GM21447 (cell line): Measurements from ENCODE around the gene EHF.

ENCODE experiments used
- ATAC-seq: cut with Tn5 transposase; IDR thresholded peaks from one replicate; pipeline ENCODE4 v1.9.1; 2021; ENCODE audit not compliant: unreplicated experiment

EHF gene

GRCh38 chr11:34643311-34643710 lies 22.4 kb downstream of the EHF start:
- ATAC-seq, result no peak

- no peak for ATAC-seq
These were observed 23.0 kb downstream of the EHF start for GRCh38 chr11:34643846-34644245.

- ATAC-seq, result no peak
These were observed 23.9 kb downstream of the EHF start for GRCh38 chr11:34644669-34645406.

GRCh38 chr11:34646431-34646830 lies 25.5 kb downstream of the EHF start:
- no peak for ATAC-seq

GRCh38 chr11:34647131-34647530 lies 26.2 kb downstream of the EHF start:
- no peak for ATAC-seq

- no peak for ATAC-seq
These were observed 26.6 kb downstream of the EHF start for GRCh38 chr11:34647532-34647931.

- ATAC-seq, result no peak
These were observed 27.1 kb downstream of the EHF start for GRCh38 chr11:34648036-34648435.

- no peak for ATAC-seq
These were observed 28.7 kb downstream of the EHF start for GRCh38 chr11:34649597-34649996.

- peak; percentile 92 for ATAC-seq
These were observed 29.6 kb downstream of the EHF start for GRCh38 chr11:34650528-34650927.

GRCh38 chr11:34651551-34651950 lies 30.7 kb downstream of the EHF start:
- no peak for ATAC-seq

GRCh38 chr11:34652191-34652973 lies 31.5 kb downstream of the EHF start:
- ATAC-seq, result no peak

- ATAC-seq, result no peak
These were observed 32.1 kb downstream of the EHF start for GRCh38 chr11:34653031-34653430.

GRCh38 chr11:34653851-34654482 lies 33.1 kb downstream of the EHF start:
- ATAC-seq, result no peak

GRCh38 chr11:34654483-34655334 lies 33.8 kb downstream of the EHF start:
- no peak for ATAC-seq

- ATAC-seq, result no peak
These were observed 34.6 kb downstream of the EHF start for GRCh38 chr11:34655335-34656008.

- no peak for ATAC-seq
These were observed 35.3 kb downstream of the EHF start for GRCh38 chr11:34656062-34656720.

GRCh38 chr11:34658071-34659015 lies 37.5 kb downstream of the EHF start:
- ATAC-seq, result no peak

- no peak for ATAC-seq
These were observed 38.3 kb downstream of the EHF start for GRCh38 chr11:34659096-34659733.
